Fibroblast of skin of right quadriceps (primary cell): ENCODE results near the gene EYA2.

Source experiments
- DNase-seq: peaks from one replicate; pipeline ENCODE4 v3.0.0-alpha.2; 2013

The EYA2 gene

GRCh38 chr20:47215653-47216397 is 321.2 kb downstream of the EYA2 start:
- no peak for DNase-seq

- no peak for DNase-seq
These were observed 322.3 kb downstream of the EYA2 start for GRCh38 chr20:47216819-47217410.

- DNase-seq, result no peak
These were observed 323.1 kb downstream of the EYA2 start for GRCh38 chr20:47217482-47218446.

- DNase-seq, result no peak
These were observed 325.5 kb downstream of the EYA2 start for GRCh38 chr20:47220161-47220582.

- no peak for DNase-seq
These were observed 326.5 kb downstream of the EYA2 start for GRCh38 chr20:47221036-47221625.

GRCh38 chr20:47222468-47223119 is 328.0 kb downstream of the EYA2 start:
- DNase-seq, result no peak

GRCh38 chr20:47223896-47224295 is 329.3 kb downstream of the EYA2 start:
- no peak for DNase-seq

- DNase-seq, result no peak
These were observed 329.7 kb downstream of the EYA2 start for GRCh38 chr20:47224300-47224791.

- DNase-seq, result no peak
These were observed 330.2 kb downstream of the EYA2 start for GRCh38 chr20:47224857-47225256.

GRCh38 chr20:47225458-47225857 is 330.8 kb downstream of the EYA2 start:
- no peak for DNase-seq

GRCh38 chr20:47227119-47227518 is 332.5 kb downstream of the EYA2 start:
- no peak for DNase-seq

- DNase-seq, result no peak
These were observed 332.9 kb downstream of the EYA2 start for GRCh38 chr20:47227576-47227975.

- DNase-seq, result no peak
These were observed 334.0 kb downstream of the EYA2 start for GRCh38 chr20:47228654-47229053.

- DNase-seq, result peak; percentile 70
These were observed 336.2 kb downstream of the EYA2 start for GRCh38 chr20:47230811-47231256.

- peak; percentile 89 for DNase-seq
These were observed 336.9 kb downstream of the EYA2 start for GRCh38 chr20:47231382-47232039.

GRCh38 chr20:47232518-47232917 is 337.9 kb downstream of the EYA2 start:
- DNase-seq, result no peak

GRCh38 chr20:47233333-47234188 is 338.9 kb downstream of the EYA2 start:
- DNase-seq, result peak; percentile 28

GRCh38 chr20:47235111-47235510 is 340.5 kb downstream of the EYA2 start:
- no peak for DNase-seq

GRCh38 chr20:47235853-47236638 is 341.4 kb downstream of the EYA2 start:
- no peak for DNase-seq

- no peak for DNase-seq
These were observed 341.9 kb downstream of the EYA2 start for GRCh38 chr20:47236639-47236900.
